GM20000 (cell line): ENCODE results near the gene PLCB4.

Source experiments
- DNase-seq: peaks from one replicate; pipeline ENCODE4 v3.0.0; 2012; ENCODE audit warnings: low spot score
- TF ChIP-seq, protein P1 (sequence below): IDR thresholded peaks from 2 replicates; pipeline ENCODE4 v1.5.1; 2012; ENCODE audit warnings: mild to moderate bottlenecking, control low read depth; ENCODE audit errors: extremely low read depth, missing control alignments

The PLCB4 gene

DNA sequence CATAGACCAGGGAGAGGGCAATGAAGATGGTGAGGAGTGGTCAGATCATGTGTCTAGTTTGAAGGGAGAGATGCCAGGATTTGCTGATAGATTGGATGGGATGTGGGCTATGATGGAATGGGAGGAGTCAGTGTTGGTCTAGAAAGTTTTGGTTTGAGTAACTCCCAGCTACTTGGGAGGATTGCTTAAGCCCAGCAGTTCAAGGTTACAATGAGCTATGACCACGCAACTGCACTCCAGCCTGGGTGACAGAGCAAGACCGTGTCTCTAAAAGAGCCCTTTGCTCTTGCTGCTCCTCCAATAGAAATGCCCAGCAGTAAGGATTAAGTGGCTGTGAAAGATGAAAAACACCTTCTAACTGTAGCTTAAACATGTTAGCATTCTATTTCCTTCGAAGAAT is 427.3 kb downstream of the PLCB4 start:
- DNase-seq, result no peak
- TF ChIP-seq, protein P1, sequence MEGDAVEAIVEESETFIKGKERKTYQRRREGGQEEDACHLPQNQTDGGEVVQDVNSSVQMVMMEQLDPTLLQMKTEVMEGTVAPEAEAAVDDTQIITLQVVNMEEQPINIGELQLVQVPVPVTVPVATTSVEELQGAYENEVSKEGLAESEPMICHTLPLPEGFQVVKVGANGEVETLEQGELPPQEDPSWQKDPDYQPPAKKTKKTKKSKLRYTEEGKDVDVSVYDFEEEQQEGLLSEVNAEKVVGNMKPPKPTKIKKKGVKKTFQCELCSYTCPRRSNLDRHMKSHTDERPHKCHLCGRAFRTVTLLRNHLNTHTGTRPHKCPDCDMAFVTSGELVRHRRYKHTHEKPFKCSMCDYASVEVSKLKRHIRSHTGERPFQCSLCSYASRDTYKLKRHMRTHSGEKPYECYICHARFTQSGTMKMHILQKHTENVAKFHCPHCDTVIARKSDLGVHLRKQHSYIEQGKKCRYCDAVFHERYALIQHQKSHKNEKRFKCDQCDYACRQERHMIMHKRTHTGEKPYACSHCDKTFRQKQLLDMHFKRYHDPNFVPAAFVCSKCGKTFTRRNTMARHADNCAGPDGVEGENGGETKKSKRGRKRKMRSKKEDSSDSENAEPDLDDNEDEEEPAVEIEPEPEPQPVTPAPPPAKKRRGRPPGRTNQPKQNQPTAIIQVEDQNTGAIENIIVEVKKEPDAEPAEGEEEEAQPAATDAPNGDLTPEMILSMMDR, result no peak

DNA sequence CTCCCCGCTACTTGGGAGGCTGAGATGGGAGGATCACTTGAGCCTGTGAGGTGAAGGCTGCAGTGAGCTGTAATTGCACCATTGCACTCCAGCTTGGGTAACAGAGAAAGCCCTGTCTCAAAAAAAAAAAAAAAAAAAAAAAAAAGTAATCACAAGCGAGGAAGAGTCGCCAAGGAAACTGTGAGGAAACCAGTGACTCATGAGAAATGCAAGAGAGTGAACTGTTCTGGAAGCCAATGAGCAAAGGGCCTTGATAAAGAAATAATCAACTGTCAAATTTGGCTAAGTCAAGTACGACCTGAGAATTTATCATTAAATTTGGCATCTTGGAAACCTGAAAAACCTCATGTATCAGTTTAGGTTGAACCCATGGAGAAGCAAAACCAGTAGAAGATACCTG is 429.4 kb downstream of the PLCB4 start:
- DNase-seq, result no peak
- TF ChIP-seq, protein P1, result no peak

DNA sequence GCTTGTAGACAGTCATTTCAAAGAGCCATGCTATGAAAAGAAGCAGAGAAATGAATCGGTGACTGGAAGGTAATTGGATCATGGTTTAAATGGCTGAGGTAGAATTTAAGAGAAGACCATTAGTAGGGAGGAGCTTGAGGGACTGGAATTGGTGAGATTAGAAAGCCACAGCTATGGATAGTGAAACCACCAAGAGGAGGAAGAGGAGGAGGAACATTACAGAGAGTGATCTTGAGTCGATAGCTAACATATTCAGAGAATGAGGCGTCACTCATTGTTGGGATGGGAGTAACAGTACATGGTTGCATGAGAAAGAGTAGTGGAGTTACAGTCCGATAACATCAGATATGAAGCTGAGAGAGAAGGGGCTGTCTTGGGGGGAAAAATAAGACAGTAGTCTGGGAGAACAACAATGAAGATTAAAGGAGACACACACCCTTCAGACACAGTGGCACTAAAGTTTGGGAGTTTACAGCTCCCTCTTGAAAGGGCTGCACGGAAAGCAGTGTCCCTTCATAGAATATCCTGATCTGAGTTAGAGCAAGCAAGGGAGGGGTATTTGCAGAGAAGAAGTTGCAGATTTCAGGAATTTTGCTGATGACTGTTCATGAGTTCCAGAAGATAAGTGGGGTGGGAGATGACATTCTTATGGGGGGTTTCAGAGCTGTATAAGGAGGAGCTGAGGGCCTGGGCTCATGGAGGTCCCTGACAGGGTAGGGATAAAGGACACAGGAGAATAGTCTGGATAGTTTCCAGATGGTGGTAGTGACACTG is 430.4 kb downstream of the PLCB4 start:
- no peak for DNase-seq

DNA sequence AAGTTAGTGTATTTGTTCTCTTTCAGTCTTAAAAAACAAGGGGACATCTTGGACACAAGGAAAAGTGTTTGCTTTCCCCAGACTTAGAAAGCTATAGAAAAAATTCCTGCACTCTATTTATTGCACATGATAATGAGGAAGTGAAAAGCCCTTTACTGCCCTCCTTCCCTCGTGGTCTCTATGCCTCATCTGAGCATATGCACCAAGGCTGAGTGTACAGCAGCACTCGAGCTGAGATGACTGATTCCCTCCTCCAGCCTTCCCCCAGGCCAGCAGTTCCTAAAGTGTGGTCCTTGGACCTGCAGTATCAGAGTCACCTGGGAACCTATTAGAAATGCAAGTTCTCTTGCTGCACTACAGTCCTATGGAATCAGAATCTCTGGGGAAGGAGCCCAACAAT is 431.2 kb downstream of the PLCB4 start:
- no peak for DNase-seq
- TF ChIP-seq, protein P1, result no peak

More for the DNA sequence above, 430.4 kb downstream of the PLCB4 start:
- TF ChIP-seq, protein P1, result no peak

DNA sequence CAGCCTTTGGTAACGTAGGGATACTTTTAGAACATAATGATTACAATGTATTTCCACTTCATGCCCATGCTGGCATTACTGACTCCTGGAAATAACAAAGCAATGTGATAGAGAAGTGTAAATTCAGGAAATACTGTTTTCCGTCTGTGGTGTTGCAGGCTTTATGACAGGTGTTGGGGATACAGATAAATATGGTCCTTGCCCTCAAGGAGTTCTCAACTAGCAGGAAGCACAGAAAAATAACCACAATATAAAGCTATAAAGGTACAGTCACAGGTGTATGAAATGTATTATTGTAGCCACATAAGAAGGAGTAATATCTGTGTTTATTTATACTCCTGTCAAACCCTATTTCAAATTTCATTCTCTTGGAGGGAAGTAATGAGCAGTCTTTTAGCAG is 432.6 kb downstream of the PLCB4 start:
- no peak for DNase-seq
- TF ChIP-seq, protein P1, result no peak

DNA sequence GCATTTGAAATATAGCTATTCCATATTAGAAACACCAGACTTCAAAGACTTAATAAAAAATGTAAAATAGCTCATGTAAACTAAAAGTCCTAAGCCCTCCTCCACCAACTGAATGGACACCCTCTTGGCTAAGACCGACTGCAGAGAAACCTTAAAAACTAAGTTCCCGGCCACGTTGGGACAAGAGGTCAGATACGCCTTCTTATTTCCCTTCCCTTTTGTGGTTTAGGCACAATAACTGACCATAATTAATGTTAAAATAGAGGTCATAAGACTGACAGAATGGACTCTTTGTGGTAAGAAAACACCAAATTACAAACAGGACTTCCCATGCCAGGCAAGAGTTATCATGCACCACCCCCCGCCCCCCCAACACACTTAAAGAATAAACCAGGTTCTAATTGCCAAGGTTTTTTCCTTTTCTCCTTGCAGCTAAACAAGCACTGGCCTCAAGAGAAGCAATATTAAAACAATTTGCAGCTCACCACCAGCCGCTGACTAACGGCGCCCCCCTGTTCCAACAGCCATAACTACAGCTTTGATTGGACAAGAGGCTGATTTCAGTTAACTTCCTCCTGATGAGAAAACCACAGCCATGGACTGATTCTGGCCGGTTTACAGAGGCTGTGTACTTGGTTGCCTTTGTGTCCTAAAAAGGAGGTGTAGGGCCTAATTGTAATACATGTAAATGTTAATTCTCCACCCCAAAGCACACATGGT is 434.8 kb downstream of the PLCB4 start:
- DNase-seq, result no peak
- TF ChIP-seq, protein P1, result no peak

- TF ChIP-seq, protein P1, result no peak
- no peak for DNase-seq
Measured at GRCh38 chr20:9506280-9506821, 437.5 kb downstream of the PLCB4 start.
